SK-N-SH (cell line): ENCODE results near the gene EEFSEC.

Experiments
- CTCF ChIP-seq: fragments of 200-600 bp; sonication (generic); IDR thresholded peaks from 2 replicates; pipeline ENCODE4 v1.6.1; 2017; ENCODE audit warnings: antibody characterized with exemption, mild to moderate bottlenecking, moderate library complexity
- EP300 ChIP-seq, 2 experiments: IDR thresholded peaks; 2 replicates each; pipeline versions ENCODE4 v1.4.0 to v1.6.1; 2012; ENCODE audit warnings: borderline replicate concordance in 1 of 2, low read depth in 1 of 2, low read length in 1 of 2
- GABPA ChIP-seq: IDR thresholded peaks from 2 replicates; pipeline ENCODE4 v1.4.0; 2012; ENCODE audit warnings: low read depth, mild to moderate bottlenecking
- NFIC ChIP-seq: IDR thresholded peaks from 2 replicates; pipeline ENCODE4 v1.4.0; 2012; ENCODE audit warnings: borderline replicate concordance
- TAF1 ChIP-seq: IDR thresholded peaks from 2 replicates; pipeline ENCODE4 v1.6.1; 2012; ENCODE audit warnings: low read depth, mild to moderate bottlenecking, low read length, moderate library complexity, borderline replicate concordance

- no peak for TF ChIP-seq TAF1
- no peak for TF ChIP-seq NFIC
- no peak for TF ChIP-seq CTCF
- TF ChIP-seq EP300 (IDR thresholded peaks at IDR 0.05; ENCODE audit: borderline replicate concordance in 1 of 2, low read depth in 1 of 2, low read length in 1 of 2), result no peak
- TF ChIP-seq GABPA, result no peak
These were observed 268.7 kb downstream of the EEFSEC start for GRCh38 chr3:128421966-128422365.
